H9 (cell line): Measurements from ENCODE around the gene PNMA8C. TPM values are rescaled to one million over a fixed set of nuclear protein-coding genes. Genes with fewer than 3 reads are reported as not detected.

Source experiments
- DNase-seq: peaks from one replicate; pipeline ENCODE4 v3.0.0-alpha.2; 2017
- H2AFZ ChIP-seq: one replicate; pipeline ENCODE4 v1.6.1; 2013; ENCODE audit warnings: mild to moderate bottlenecking, low read length, control low read depth, moderate library complexity
- H2AK5ac ChIP-seq: 2 replicates; pipeline ENCODE4 v1.6.1; 2013; ENCODE audit warnings: low read length, control low read depth, mixed read lengths; ENCODE audit not compliant: insufficient read length
- H2BK120ac ChIP-seq: one replicate; pipeline ENCODE4 v1.6.1; 2013; ENCODE audit warnings: low read depth, mild to moderate bottlenecking, low read length, control low read depth, inconsistent platforms; ENCODE audit not compliant: poor library complexity, severe bottlenecking
- H2BK12ac ChIP-seq: 2 replicates; pipeline ENCODE4 v1.6.1; 2013; ENCODE audit warnings: low read length, control low read depth, mixed read lengths, low read depth; ENCODE audit not compliant: insufficient read length
- H2BK15ac ChIP-seq: 2 replicates; pipeline ENCODE4 v1.6.1; 2013; ENCODE audit warnings: low read depth, low read length, control low read depth
- H2BK20ac ChIP-seq: one replicate; pipeline ENCODE4 v1.6.1; 2013; ENCODE audit warnings: low read depth, mild to moderate bottlenecking, low read length, control low read depth, inconsistent platforms; ENCODE audit not compliant: poor library complexity, severe bottlenecking
- H2BK5ac ChIP-seq: 2 replicates; pipeline ENCODE4 v1.6.1; 2013; ENCODE audit warnings: low read length, control low read depth, mixed read lengths; ENCODE audit not compliant: insufficient read length
- H3K14ac ChIP-seq: 2 replicates; pipeline ENCODE4 v1.6.1; 2013; ENCODE audit warnings: low read length, control low read depth; ENCODE audit not compliant: insufficient read depth
- H3K18ac ChIP-seq: 2 replicates; pipeline ENCODE4 v1.6.1; 2013; ENCODE audit warnings: low read depth, mild to moderate bottlenecking, mixed read lengths, low read length, control low read depth; ENCODE audit not compliant: insufficient read length
- H3K23ac ChIP-seq: 2 replicates; pipeline ENCODE4 v1.6.1; 2013; ENCODE audit warnings: low read length, control low read depth, mixed read lengths, low read depth; ENCODE audit not compliant: insufficient read length
- H3K23me2 ChIP-seq: 2 replicates; pipeline ENCODE4 v1.6.1; 2013; ENCODE audit warnings: low read depth, mild to moderate bottlenecking, mixed read lengths, low read length, control low read depth; ENCODE audit not compliant: insufficient read length, poor library complexity, severe bottlenecking
- H3K27ac ChIP-seq: 2 replicates; pipeline ENCODE4 v1.5.1; 2013; ENCODE audit warnings: low read length, control low read depth, mixed read lengths, low read depth; ENCODE audit not compliant: insufficient read length
- H3K27me3 ChIP-seq: 2 replicates; pipeline ENCODE4 v1.6.1; 2013; ENCODE audit warnings: low read length, control low read depth, inconsistent platforms; ENCODE audit not compliant: insufficient read depth
- H3K4ac ChIP-seq: 2 replicates; pipeline ENCODE4 v1.6.1; 2013; ENCODE audit warnings: low read depth, mild to moderate bottlenecking, control low read depth, inconsistent platforms, low read length, moderate library complexity
- H3K4me1 ChIP-seq: 2 replicates; pipeline ENCODE4 v1.6.1; 2013; ENCODE audit warnings: low read length, control low read depth, inconsistent platforms; ENCODE audit not compliant: insufficient read depth
- H3K4me2 ChIP-seq: 2 replicates; pipeline ENCODE4 v1.6.1; 2013; ENCODE audit warnings: low read length, control low read depth, mixed read lengths; ENCODE audit not compliant: insufficient read length, insufficient read depth
- H3K56ac ChIP-seq: 2 replicates; pipeline ENCODE4 v1.6.1; 2013; ENCODE audit warnings: low read depth, mild to moderate bottlenecking, mixed read lengths, low read length, control low read depth; ENCODE audit not compliant: insufficient read length
- H3K79me1 ChIP-seq: 2 replicates; pipeline ENCODE4 v1.6.1; 2013; ENCODE audit warnings: low read depth, mild to moderate bottlenecking, moderate library complexity, low read length, control low read depth, inconsistent platforms; ENCODE audit not compliant: insufficient read depth, poor library complexity, severe bottlenecking
- H3K79me2 ChIP-seq: 2 replicates; pipeline ENCODE4 v1.6.1; 2013; ENCODE audit warnings: low read length, control low read depth, inconsistent platforms; ENCODE audit not compliant: insufficient read depth
- H3K9ac ChIP-seq: 2 replicates; pipeline ENCODE4 v1.6.1; 2013; ENCODE audit warnings: low read length, control low read depth, mixed read lengths; ENCODE audit not compliant: insufficient read length; ENCODE audit errors: extremely low read depth
- H3K9me3 ChIP-seq: one replicate; pipeline ENCODE4 v1.6.1; 2013; ENCODE audit warnings: low read depth, low read length, inconsistent platforms; ENCODE audit not compliant: control insufficient read depth
- H3T11ph ChIP-seq: one replicate; pipeline ENCODE4 v1.6.1; 2013; ENCODE audit warnings: mild to moderate bottlenecking, low read length, control low read depth, inconsistent platforms
- H4K20me1 ChIP-seq: one replicate; pipeline ENCODE4 v1.6.1; 2013; ENCODE audit not compliant: control insufficient read depth, insufficient read length, insufficient read depth
- H4K5ac ChIP-seq: 2 replicates; pipeline ENCODE4 v1.6.1; 2013; ENCODE audit warnings: low read depth, mild to moderate bottlenecking, mixed read lengths, low read length, control low read depth; ENCODE audit not compliant: insufficient read length
- H4K8ac ChIP-seq: replicated peaks from 2 replicates; pipeline ENCODE4 v1.6.1; 2013; ENCODE audit warnings: low read length, control low read depth, mixed read lengths, low read depth; ENCODE audit not compliant: insufficient read length
- H4K91ac ChIP-seq: 2 replicates; pipeline ENCODE4 v1.6.1; 2013; ENCODE audit warnings: low read depth, mild to moderate bottlenecking, moderate library complexity, mixed read lengths, low read length, control low read depth; ENCODE audit not compliant: insufficient read length
- H3K27ac Mint-ChIP-seq, 3 experiments: 2 replicates in 2 of 3; 3 replicates in 1 of 3; pipeline ENCODE4 v1.8.0; 2020 to 2021; ENCODE audit warnings: mixed read lengths in 3 of 3, mild to moderate bottlenecking in 1 of 3, moderate library complexity in 1 of 3
- H3K27me3 Mint-ChIP-seq: 2 replicates; pipeline ENCODE4 v1.8.0; 2021; ENCODE audit warnings: low read depth, mild to moderate bottlenecking, moderate library complexity, mixed read lengths
- H3K36me3 Mint-ChIP-seq, 3 experiments: 2 replicates in 2 of 3; 3 replicates in 1 of 3; pipeline ENCODE4 v1.8.0; 2020 to 2021; ENCODE audit warnings: low read depth in 3 of 3, mixed read lengths in 3 of 3; ENCODE audit not compliant: insufficient read depth in 1 of 3
- H3K4me1 Mint-ChIP-seq, 2 experiments: 2 replicates each; pipeline ENCODE4 v1.8.0; 2020; ENCODE audit warnings: mixed read lengths in 2 of 2
- H3K4me3 Mint-ChIP-seq, 2 experiments: 2 replicates in 1 of 2; 3 replicates in 1 of 2; pipeline ENCODE4 v1.8.0; 2020 to 2021; ENCODE audit warnings: mild to moderate bottlenecking in 2 of 2, mixed read lengths in 2 of 2, moderate library complexity in 1 of 2
- H3K9me3 Mint-ChIP-seq, 2 experiments: 2 replicates in 1 of 2; 3 replicates in 1 of 2; pipeline ENCODE4 v1.8.0; 2020; ENCODE audit warnings: mild to moderate bottlenecking in 2 of 2, mixed read lengths in 2 of 2, moderate library complexity in 1 of 2
- CTCF ChIP-seq: fragments of 200-600 bp; sonication (generic); conservative IDR thresholded peaks from 3 replicates; pipeline ENCODE4 v1.8.0; 2021; ENCODE audit warnings: antibody characterized with exemption, mild to moderate bottlenecking
- WGBS: extraction: QIAGEN DNeasy Blood & Tissue Kit; methylation state at CpG from one replicate; pipeline ENCODE4 v1.1.7; 2013; ENCODE audit warnings: missing lambda C conversion rate, low lambda C conversion rate, mixed read lengths; ENCODE audit not compliant: insufficient read length; ENCODE audit errors: extremely low coverage; 5-methylcytosine and 5-hydroxymethylcytosine counted together
- total RNA-seq: library from RNA; stranded (reverse); gene quantifications from 2 replicates; pipeline ENCODE4 v1.2.1, GENCODE V29; 2021

Gene PNMA8C
- total RNA-seq, 1 experiment from 2014 or later: 1.8 TPM

- no peak overlapping the region for H3K27ac Mint-ChIP-seq
These were observed 37.9 kb upstream of the PNMA8C start for GRCh38 chr19:46466536-46467196.

More at GRCh38 chr19:46466536-46467196, 37.9 kb upstream of the PNMA8C start:
- Histone ChIP-seq H3K27ac (no peak overlapping the region), H2BK12ac (no peak overlapping the region), H3K79me1 (peaks cover 5% of the 10 kb centered on the region), H3K14ac (no peak overlapping the region), H2AFZ (no peak overlapping the region), H3K23ac (no peak overlapping the region), H2BK120ac (no peak overlapping the region), H3K23me2 (peaks cover 6% of the 10 kb centered on the region), H2BK20ac (no peak overlapping the region), H4K20me1 (no peaks in the 10 kb centered on the region), H2BK5ac (no peak overlapping the region), H3T11ph (no peak overlapping the region), H3K27me3 (no peaks in the 10 kb centered on the region), H3K4me1 (no peaks in the 10 kb centered on the region), H4K5ac (no peak overlapping the region), H3K4me2 (no peak overlapping the region), H2BK15ac (no peak overlapping the region), H3K79me2 (no peaks in the 10 kb centered on the region), H3K4ac (no peak overlapping the region), H4K8ac (no peak overlapping the region), H4K91ac (no peak overlapping the region), H3K9me3 (no peaks in the 10 kb centered on the region), H3K18ac (no peak overlapping the region), H3K9ac (no peak overlapping the region), H3K56ac (no peak overlapping the region), H2AK5ac (no peak overlapping the region)
- no peaks in the 10 kb centered on the region for H3K9me3 Mint-ChIP-seq
- WGBS: no CpG with 5 or more reads among the region's 15 CpGs
- peaks cover 3 to 13% of the 10 kb centered on the region in 2 experiments; a peak in 3 of 4 replicates for H3K4me1 Mint-ChIP-seq
- no peak for TF ChIP-seq CTCF
- no peak overlapping the region for H3K4me3 Mint-ChIP-seq
- peaks cover 26 to 49% (median 45%) of the 10 kb centered on the region in 3 experiments; a peak in 6 of 7 replicates for H3K36me3 Mint-ChIP-seq
- peaks cover 1% of the 10 kb centered on the region; the same call in 1 of the 2 replicates for H3K27me3 Mint-ChIP-seq
- no peak for DNase-seq
